ENCODE data around the gene VPS36. TPM values are rescaled to one million over a fixed set of nuclear protein-coding genes. Genes with fewer than 3 reads are reported as not detected.

VPS36 gene
- polyA plus RNA-seq, 1 donor (not counting 4 experiments of a cell fraction or from before 2014, with no cell fraction given): 36.5 TPM

GRCh38 chr13:52463526-52463925 is 13.1 kb upstream of the VPS36 start:
- H3K9ac ChIP-seq (ENCODE audit: control insufficient read depth, extremely low read depth, insufficient read depth, low read length): no peak overlapping the region
- FAIRE-seq (no peak), DNase-seq (ENCODE audit: low read depth, low spot score) (no peak)
- H3K27me3 ChIP-seq (ENCODE audit: control insufficient read depth, extremely low read depth, insufficient read depth, low read length): no peaks in the 10 kb centered on the region
- dilution Hi-C loops (cut with MboI; ENCODE audit: extremely low pct_ligation_motif_present, low sequenced_read_pairs): no loop called here
- no peaks in the 10 kb centered on the region for H3K9me1 ChIP-seq (ENCODE audit: control insufficient read depth, extremely low read depth, insufficient read depth, low read length)
- H3K4me2 ChIP-seq (ENCODE audit: control insufficient read depth, extremely low read depth, insufficient read depth, low read depth, low read length): no peak overlapping the region
- no peaks in the 10 kb centered on the region for H4K20me1 ChIP-seq (ENCODE audit: control insufficient read depth, extremely low read depth, insufficient read depth, low read length)
- peaks cover 8 to 14% of the 10 kb centered on the region in 2 experiments for H3K36me3 ChIP-seq (ENCODE audit: control insufficient read depth in 2 of 2, extremely low read depth in 1 of 2, insufficient read depth in 2 of 2, low read length in 2 of 2)
- H3K9me3 ChIP-seq (ENCODE audit: control insufficient read depth, low read depth, low read length): no peaks in the 10 kb centered on the region
- H3K4me3 ChIP-seq (ENCODE audit: control insufficient read depth in 2 of 3, extremely low read depth in 1 of 3, insufficient read depth in 2 of 3, low read depth in 1 of 3, low read length in 3 of 3): no peak overlapping the region
- no peak overlapping the region for H3K27ac ChIP-seq (ENCODE audit: control insufficient read depth, insufficient read depth, low read length)
- no peak overlapping the region for H2AFZ ChIP-seq (ENCODE audit: control insufficient read depth, low read length)
- peaks cover 38% of the 10 kb centered on the region for H3K79me2 ChIP-seq (ENCODE audit: control insufficient read depth, insufficient read depth, low read length)
- H3K4me1 ChIP-seq (ENCODE audit: control insufficient read depth, extremely low read depth, insufficient read depth, low read length): peaks cover 15% of the 10 kb centered on the region
- TF ChIP-seq CTCF (optimal IDR thresholded peaks at IDR 0.05 in 1 of 3, IDR thresholded peaks at IDR 0.05 in 1 of 3, conservative IDR thresholded peaks at IDR 0.05 in 1 of 3; ENCODE audit: extremely low read depth in 1 of 3, insufficient read depth in 2 of 3, low read length in 3 of 3) (no peak), EZH2 (IDR thresholded peaks at IDR 0.05; ENCODE audit: low read length) (no peak)

DNA sequence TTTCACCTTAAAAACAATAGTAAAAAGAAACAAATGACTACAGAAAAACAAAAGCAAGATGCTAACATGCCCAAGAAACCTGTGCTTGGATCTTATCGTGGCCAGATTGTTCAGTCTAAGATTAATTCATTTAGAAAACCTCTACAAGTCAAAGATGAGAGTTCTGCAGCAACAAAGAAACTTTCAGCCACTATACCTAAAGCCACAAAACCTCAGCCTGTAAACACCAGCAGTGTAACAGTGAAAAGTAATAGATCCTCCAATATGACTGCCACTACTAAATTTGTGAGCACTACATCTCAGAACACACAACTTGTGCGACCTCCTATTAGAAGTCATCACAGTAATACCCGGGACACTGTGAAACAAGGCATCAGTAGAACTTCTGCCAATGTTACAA is 10.8 kb upstream of the VPS36 start:
- no peaks in the 10 kb centered on the region for H3K9me3 ChIP-seq (ENCODE audit: control insufficient read depth, low read depth, low read length)
- dilution Hi-C loops (cut with MboI; ENCODE audit: extremely low pct_ligation_motif_present, low sequenced_read_pairs): no loop called here
- H3K4me2 ChIP-seq (ENCODE audit: control insufficient read depth, extremely low read depth, insufficient read depth, low read depth, low read length): no peak overlapping the region
- no peak overlapping the region for H3K27ac ChIP-seq (ENCODE audit: control insufficient read depth, insufficient read depth, low read length)
- peaks cover 3 to 9% of the 10 kb centered on the region in 2 experiments for H3K36me3 ChIP-seq (ENCODE audit: control insufficient read depth in 2 of 2, extremely low read depth in 1 of 2, insufficient read depth in 2 of 2, low read length in 2 of 2)
- H2AFZ ChIP-seq (ENCODE audit: control insufficient read depth, low read length): no peak overlapping the region
- H3K4me1 ChIP-seq (ENCODE audit: control insufficient read depth, extremely low read depth, insufficient read depth, low read length): peaks cover 25% of the 10 kb centered on the region
- H3K9me1 ChIP-seq (ENCODE audit: control insufficient read depth, extremely low read depth, insufficient read depth, low read length): no peaks in the 10 kb centered on the region
- H3K4me3 ChIP-seq (ENCODE audit: control insufficient read depth in 2 of 3, extremely low read depth in 1 of 3, insufficient read depth in 2 of 3, low read depth in 1 of 3, low read length in 3 of 3): no peak overlapping the region
- FAIRE-seq (no peak), DNase-seq (ENCODE audit: low read depth, low spot score) (no peak)
- no peak for TF ChIP-seq EZH2 (IDR thresholded peaks at IDR 0.05; ENCODE audit: low read length)
- TF ChIP-seq CTCF (optimal IDR thresholded peaks at IDR 0.05 in 1 of 3, IDR thresholded peaks at IDR 0.05 in 1 of 3, conservative IDR thresholded peaks at IDR 0.05 in 1 of 3; ENCODE audit: extremely low read depth in 1 of 3, insufficient read depth in 2 of 3, low read length in 3 of 3): no peak
- no peak overlapping the region for H3K9ac ChIP-seq (ENCODE audit: control insufficient read depth, extremely low read depth, insufficient read depth, low read length)
- H4K20me1 ChIP-seq (ENCODE audit: control insufficient read depth, extremely low read depth, insufficient read depth, low read length): no peaks in the 10 kb centered on the region
- H3K79me2 ChIP-seq (ENCODE audit: control insufficient read depth, insufficient read depth, low read length): peaks cover 51% of the 10 kb centered on the region
- H3K27me3 ChIP-seq (ENCODE audit: control insufficient read depth, extremely low read depth, insufficient read depth, low read length): no peaks in the 10 kb centered on the region
